NB4 (cell line): ENCODE measurements around the gene PNMT.

ENCODE experiments used
- DNase-seq: peaks from one replicate; pipeline ENCODE4 v3.0.0; 2010; ENCODE audit warnings: low read depth
- H3K4me3 ChIP-seq: one replicate; pipeline ENCODE4 v1.5.1; 2011; ENCODE audit warnings: mild to moderate bottlenecking, low read depth, low read length, moderate library complexity
- CTCF ChIP-seq: IDR thresholded peaks from one replicate; pipeline ENCODE4 v1.5.1; 2012; ENCODE audit warnings: low read depth, low read length
- MAX ChIP-seq: IDR thresholded peaks from 2 replicates; pipeline ENCODE4 v1.6.1; 2011; ENCODE audit warnings: low read depth, low read length
- MYC ChIP-seq: IDR thresholded peaks from 2 replicates; pipeline ENCODE4 v1.6.1; 2011; ENCODE audit warnings: low read depth, low read length
- POLR2A ChIP-seq: IDR thresholded peaks from 2 replicates; pipeline ENCODE4 v1.6.1; 2011; ENCODE audit warnings: mild to moderate bottlenecking; ENCODE audit not compliant: insufficient read length; ENCODE audit errors: extremely low read depth

Gene PNMT

GRCh38 chr17:39648616-39649366 is 19.5 kb upstream of the PNMT start:
- H3K4me3 ChIP-seq: no peak overlapping the region
- TF ChIP-seq MYC (no peak), MAX (no peak), POLR2A (no peak), CTCF (no peak)
- DNase-seq: no peak

GRCh38 chr17:39650121-39650579 is 18.1 kb upstream of the PNMT start:
- no peak for DNase-seq
- no peak overlapping the region for H3K4me3 ChIP-seq
- TF ChIP-seq CTCF (no peak), MYC (no peak), MAX (no peak), POLR2A (no peak)

- DNase-seq: no peak
- no peak for TF ChIP-seq POLR2A
- TF ChIP-seq MYC: no peak
- TF ChIP-seq CTCF: no peak
- no peak for TF ChIP-seq MAX
Observed at GRCh38 chr17:39651923-39652586, 16.2 kb upstream of the PNMT start.

GRCh38 chr17:39652587-39653315 is 15.5 kb upstream of the PNMT start:
- no peak for DNase-seq

More at GRCh38 chr17:39651923-39652586, 16.2 kb upstream of the PNMT start:
- no peak overlapping the region for H3K4me3 ChIP-seq

More at GRCh38 chr17:39652587-39653315, 15.5 kb upstream of the PNMT start:
- H3K4me3 ChIP-seq: no peak overlapping the region
- TF ChIP-seq MYC (no peak), POLR2A (no peak), CTCF (no peak), MAX (no peak)
